Mesenteric fat pad (tissue), 1 donor: Measurements from ENCODE around the gene TMEM239. TPM values are rescaled to one million over a fixed set of nuclear protein-coding genes. Genes with fewer than 3 reads are reported as not detected.

Source experiments
- DNase-seq: peaks from one replicate; pipeline ENCODE4 v3.0.0-alpha.2; 2020; ENCODE audit warnings: low spot score
- total RNA-seq: library from RNA; stranded (reverse); fragmentation: NEBNext Ultra II Directional; extraction: Animal tissue kit (Norgen Biotek cat#: 25700); gene quantifications from one replicate; pipeline ENCODE4 v1.2.1, GENCODE V29; 2021
- donor health status: DM: yes; HTN: yes; CAD: no.

TMEM239 gene
- total RNA-seq, 1 donor from 2014 or later: 0.10 TPM

- no peak for DNase-seq
Observed at GRCh38 chr20:2799688-2800520, 16.3 kb upstream of the TMEM239 start.

- DNase-seq: no peak
Observed at GRCh38 chr20:2800521-2801285, 15.5 kb upstream of the TMEM239 start, which contains the start of gene CPXM1. TSS of gene CPXM1 (minus strand) at chr20:2800627. CDS start at chr20:2800572, 55 bp downstream.

- DNase-seq: no peak
Observed at GRCh38 chr20:2801286-2801728, 14.9 kb upstream of the TMEM239 start.

GRCh38 chr20:2804041-2804828 lies 11.9 kb upstream of the TMEM239 start:
- no peak for DNase-seq

- DNase-seq: no peak
Observed at GRCh38 chr20:2804852-2805688, 11.1 kb upstream of the TMEM239 start.

GRCh38 chr20:2805689-2806350 lies 10.3 kb upstream of the TMEM239 start:
- no peak for DNase-seq

GRCh38 chr20:2806351-2806701 lies 9.8 kb upstream of the TMEM239 start:
- no peak for DNase-seq

GRCh38 chr20:2807019-2807418 lies 9.1 kb upstream of the TMEM239 start:
- no peak for DNase-seq

GRCh38 chr20:2807929-2808328 lies 8.2 kb upstream of the TMEM239 start:
- DNase-seq: peak; percentile 76

GRCh38 chr20:2809690-2810089 lies 6.5 kb upstream of the TMEM239 start:
- peak; percentile 37 for DNase-seq

- DNase-seq: no peak
Observed at GRCh38 chr20:2812189-2812588, 4.0 kb upstream of the TMEM239 start.

GRCh38 chr20:2814076-2814475 lies 2.1 kb upstream of the TMEM239 start:
- no peak for DNase-seq

- peak; percentile 64 for DNase-seq
Observed at GRCh38 chr20:2814587-2815051, 1.5 kb upstream of the TMEM239 start, which contains the start of gene C20orf141. TSS of gene C20orf141 (plus strand) at chr20:2814987. CDS start at chr20:2815185, 198 bp downstream.

- DNase-seq: peak; percentile 86
Observed at GRCh38 chr20:2815242-2815900, 793 bp upstream of the TMEM239 start.

- DNase-seq: peak; percentile 88
Observed at GRCh38 chr20:2816583-2817340, 598 bp downstream of the TMEM239 start.

GRCh38 chr20:2817341-2817726 lies 1.2 kb downstream of the TMEM239 start:
- DNase-seq: no peak

- DNase-seq: peak; percentile 85
Observed at GRCh38 chr20:2817891-2818595, 1.9 kb downstream of the TMEM239 start.
